ENCODE measurements around the gene CENPW. TPM values are rescaled to one million over a fixed set of nuclear protein-coding genes. Genes with fewer than 3 reads are reported as not detected.

Gene CENPW
- total RNA-seq, 4 donors from 2014 or later: 0.83 to 4.2 (median 1.7) TPM; not detected in 1

GRCh38 chr6:126302191-126302590 is 37.7 kb upstream of the CENPW start:
- no peak for TF ChIP-seq EP300 (IDR thresholded peaks at IDR 0.05)
- no peak for TF ChIP-seq POLR2A (IDR thresholded peaks at IDR 0.05; ENCODE audit: low read depth)
- TF ChIP-seq POLR2AphosphoS5 (IDR thresholded peaks at IDR 0.05): no peak
- no peak for TF ChIP-seq CTCF (IDR thresholded peaks at IDR 0.05)
- Histone ChIP-seq H3K4me1 (no peaks in the 10 kb centered on the region), H3K4me3 (no peak overlapping the region), H3K27ac (replicated peaks in 1 of 4) (no peak overlapping the region), H3K9me3 (no peaks in the 10 kb centered on the region), H3K27me3 (no peaks in the 10 kb centered on the region), H3K36me3 (no peaks in the 10 kb centered on the region)
- DNase-seq (ENCODE audit: extremely low spot score): no peak
- intact Hi-C loops (cut with DNase I): no loop called here

- TF ChIP-seq POLR2AphosphoS5 (IDR thresholded peaks at IDR 0.05): peak in 1 of 2 donors; percentile 7
- no peak for TF ChIP-seq CTCF (IDR thresholded peaks at IDR 0.05)
- H3K9me3 ChIP-seq: no peaks in the 10 kb centered on the region
- 38% methylated on average over 2 of the region's 2 CpGs for WGBS
- no peaks in the 10 kb centered on the region for H3K27me3 ChIP-seq
- no peak overlapping the region for H3K27ac ChIP-seq (replicated peaks in 1 of 4)
- H3K4me3 ChIP-seq: no peak overlapping the region
- intact Hi-C loops (cut with DNase I): no loop called here
- no peaks in the 10 kb centered on the region for H3K36me3 ChIP-seq
- no peak for DNase-seq (ENCODE audit: extremely low spot score)
- peaks cover 0 to 4% (median 0%) of the 10 kb centered on the region in 4 donors for H3K4me1 ChIP-seq
These were observed 32.1 kb upstream of the CENPW start for GRCh38 chr6:126307849-126308248.

DNA sequence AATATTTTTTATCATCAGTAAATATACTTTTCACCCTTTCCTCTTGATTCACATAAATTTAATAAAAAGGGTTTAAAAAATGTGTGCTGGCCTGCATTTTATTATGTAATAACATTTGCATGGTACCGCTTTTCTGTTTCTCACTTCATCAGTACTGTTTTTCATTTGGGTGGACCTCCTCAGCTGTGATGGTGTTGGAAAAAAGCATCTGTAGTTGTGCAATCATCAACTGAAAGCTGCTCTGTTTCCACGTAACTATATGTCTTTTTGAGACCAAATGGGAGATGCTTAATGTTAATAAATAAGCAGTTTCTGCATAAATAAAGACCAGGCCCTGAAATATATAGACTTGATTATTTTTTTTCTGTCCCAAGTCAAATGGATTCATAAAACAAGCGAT is 31.6 kb upstream of the CENPW start:
- TF ChIP-seq CTCF (IDR thresholded peaks at IDR 0.05) (no peak), POLR2AphosphoS5 (IDR thresholded peaks at IDR 0.05) (no peak)
- Histone ChIP-seq H3K9me3 (no peaks in the 10 kb centered on the region), H3K4me3 (no peak overlapping the region), H3K36me3 (no peaks in the 10 kb centered on the region), H3K27me3 (no peaks in the 10 kb centered on the region), H3K27ac (replicated peaks in 1 of 4) (no peak overlapping the region), H3K4me1 (peaks cover 0 to 4% (median 0%) of the 10 kb centered on the region in 4 donors)
- intact Hi-C loops (cut with DNase I): no loop called here
- no peak for DNase-seq (ENCODE audit: extremely low spot score)
- 81% methylated on average over 3 of the region's 3 CpGs for WGBS

DNA sequence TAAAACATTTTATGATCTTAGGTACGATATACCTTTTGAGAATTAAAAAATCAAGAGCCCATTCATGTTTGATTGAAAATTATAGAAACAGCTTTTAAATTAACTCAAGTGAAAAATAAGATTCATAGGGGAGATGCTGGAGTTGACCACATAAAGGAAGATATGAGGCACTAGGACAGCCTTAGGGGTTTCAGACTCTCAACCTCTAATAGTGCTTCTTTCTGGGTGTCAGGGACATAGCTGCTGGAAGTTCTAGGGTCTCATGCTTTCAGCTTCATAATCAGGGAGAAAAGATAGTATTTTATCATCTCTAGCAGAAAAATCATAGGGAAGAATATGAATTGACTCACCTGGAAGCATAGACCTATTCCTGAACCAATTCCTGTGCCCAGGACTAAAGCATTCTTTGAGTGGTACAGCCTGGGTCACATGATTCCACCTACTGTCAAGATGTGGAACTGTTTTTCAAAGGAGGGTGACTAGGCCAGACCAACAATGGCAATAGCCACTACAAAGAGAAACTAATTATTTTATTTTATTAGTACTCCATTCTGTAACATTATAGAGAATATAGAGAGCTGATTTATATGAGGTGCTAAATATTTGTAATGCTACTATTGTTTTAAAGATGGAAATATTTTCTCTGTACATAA is 27.8 kb upstream of the CENPW start:
- TF ChIP-seq POLR2AphosphoS5 (IDR thresholded peaks at IDR 0.05) (no peak), CTCF (IDR thresholded peaks at IDR 0.05) (no peak), EP300 (IDR thresholded peaks at IDR 0.05) (no peak), POLR2A (IDR thresholded peaks at IDR 0.05; ENCODE audit: low read depth) (no peak)

GRCh38 chr6:126313941-126314340 is 26.0 kb upstream of the CENPW start:
- H3K36me3 ChIP-seq: no peaks in the 10 kb centered on the region
- TF ChIP-seq EP300 (IDR thresholded peaks at IDR 0.05): no peak
- no peak for TF ChIP-seq POLR2AphosphoS5 (IDR thresholded peaks at IDR 0.05)
- TF ChIP-seq POLR2A (IDR thresholded peaks at IDR 0.05; ENCODE audit: low read depth): no peak
- TF ChIP-seq CTCF (IDR thresholded peaks at IDR 0.05): no peak
- WGBS: 82% methylated on average over 1 of the region's 1 CpG
- H3K4me3 ChIP-seq: no peak overlapping the region
- no peaks in the 10 kb centered on the region for H3K27me3 ChIP-seq
- no peak overlapping the region for H3K27ac ChIP-seq (replicated peaks in 1 of 4)
- H3K4me1 ChIP-seq: no peaks in the 10 kb centered on the region
- intact Hi-C loops (cut with DNase I): no loop called here
- no peak for DNase-seq (ENCODE audit: extremely low spot score)
- H3K9me3 ChIP-seq: no peaks in the 10 kb centered on the region

More for the DNA sequence above, 27.8 kb upstream of the CENPW start:
- intact Hi-C loops (cut with DNase I): no loop called here
- DNase-seq (ENCODE audit: extremely low spot score): no peak
- no peak overlapping the region for H3K4me3 ChIP-seq
- WGBS: 100% methylated on average over 1 of the region's 1 CpG
- no peaks in the 10 kb centered on the region for H3K27me3 ChIP-seq
- H3K4me1 ChIP-seq: peaks cover 0 to 4% (median 0%) of the 10 kb centered on the region in 4 donors
- no peaks in the 10 kb centered on the region for H3K9me3 ChIP-seq
- no peak overlapping the region for H3K27ac ChIP-seq (replicated peaks in 1 of 4)
- H3K36me3 ChIP-seq: no peaks in the 10 kb centered on the region
